Mesenteric fat pad (tissue), 1 donor: Measurements from ENCODE around the gene ELOVL2. TPM values are rescaled to one million over a fixed set of nuclear protein-coding genes. Genes with fewer than 3 reads are reported as not detected.

Source experiments
- DNase-seq: peaks from one replicate; pipeline ENCODE4 v3.0.0-alpha.2; 2020; ENCODE audit warnings: low spot score
- total RNA-seq: library from RNA; stranded (reverse); fragmentation: NEBNext Ultra II Directional; extraction: Animal tissue kit (Norgen Biotek cat#: 25700); gene quantifications from one replicate; pipeline ENCODE4 v1.2.1, GENCODE V29; 2021
- donor health status: DM: yes; HTN: yes; CAD: no.

The ELOVL2 gene
- total RNA-seq, 1 donor from 2014 or later, result 0.10 TPM

- no peak for DNase-seq
These were observed 14.3 kb upstream of the ELOVL2 start for GRCh38 chr6:11058406-11058805.

- DNase-seq, result no peak
These were observed 12.8 kb upstream of the ELOVL2 start for GRCh38 chr6:11056871-11057270.

- no peak for DNase-seq
These were observed 11.1 kb upstream of the ELOVL2 start for GRCh38 chr6:11055127-11055627.

GRCh38 chr6:11054722-11055121, 10.6 kb upstream of the ELOVL2 start:
- no peak for DNase-seq

GRCh38 chr6:11053307-11053706, 9.2 kb upstream of the ELOVL2 start:
- DNase-seq, result no peak

GRCh38 chr6:11050731-11051130, 6.6 kb upstream of the ELOVL2 start:
- no peak for DNase-seq

GRCh38 chr6:11044712-11045167, 635 bp upstream of the ELOVL2 start:
- no peak for DNase-seq

GRCh38 chr6:11043378-11043960, 636 bp downstream of the ELOVL2 start:
- no peak for DNase-seq

- DNase-seq, result no peak
These were observed 1.2 kb downstream of the ELOVL2 start for GRCh38 chr6:11042750-11043377.

- no peak for DNase-seq
These were observed 1.9 kb downstream of the ELOVL2 start for GRCh38 chr6:11042025-11042749.

- DNase-seq, result no peak
These were observed 4.0 kb downstream of the ELOVL2 start for GRCh38 chr6:11040134-11040533.

GRCh38 chr6:11039040-11039439, 5.1 kb downstream of the ELOVL2 start:
- no peak for DNase-seq

GRCh38 chr6:11036977-11037430, 7.1 kb downstream of the ELOVL2 start:
- no peak for DNase-seq

- DNase-seq, result no peak
These were observed 7.8 kb downstream of the ELOVL2 start for GRCh38 chr6:11036351-11036740.

GRCh38 chr6:11035616-11036350, 8.3 kb downstream of the ELOVL2 start:
- DNase-seq, result no peak

- DNase-seq, result no peak
These were observed 10.3 kb downstream of the ELOVL2 start for GRCh38 chr6:11033825-11034224.

GRCh38 chr6:11030904-11031303, 13.2 kb downstream of the ELOVL2 start:
- DNase-seq, result no peak

GRCh38 chr6:11028959-11029358, 15.1 kb downstream of the ELOVL2 start:
- DNase-seq, result no peak

GRCh38 chr6:11027565-11028110, 16.5 kb downstream of the ELOVL2 start:
- DNase-seq, result no peak

- DNase-seq, result no peak
These were observed 18.0 kb downstream of the ELOVL2 start for GRCh38 chr6:11025921-11026635.

GRCh38 chr6:11025130-11025529, 19.0 kb downstream of the ELOVL2 start:
- no peak for DNase-seq
